Kidney glomerular epithelial cell (primary cell): ENCODE data around the gene GSTP1.
A peak's percentile ranks its signal among the peaks of the same experiment; 100 is the strongest.
"Not testable (repeated sequence)": the region's sequence is repeated elsewhere in the genome, so short reads cannot be mapped to it uniquely, and the experiment has no call there.

ENCODE experiments used
- DNase-seq: peaks from one replicate; lab custom pipeline; 2025; lab: John Stamatoyannopoulos, UW

The GSTP1 gene

GRCh38 chr11:67614730-67615714, 31.4 kb downstream of the GSTP1 start:
- no peak for DNase-seq

GRCh38 chr11:67615728-67616430, 32.3 kb downstream of the GSTP1 start:
- no peak for DNase-seq

GRCh38 chr11:67616431-67617242, 33.0 kb downstream of the GSTP1 start:
- DNase-seq, result no peak

- DNase-seq, result no peak
Observed at GRCh38 chr11:67617243-67617953, 33.8 kb downstream of the GSTP1 start.

- not testable (repeated sequence) for DNase-seq
Observed at GRCh38 chr11:67618901-67619659, 35.5 kb downstream of the GSTP1 start.

- DNase-seq, result not testable (repeated sequence)
Observed at GRCh38 chr11:67619683-67620618, 36.3 kb downstream of the GSTP1 start.

- not testable (repeated sequence) for DNase-seq
Observed at GRCh38 chr11:67620621-67621020, 37.0 kb downstream of the GSTP1 start.

- not testable (repeated sequence) for DNase-seq
Observed at GRCh38 chr11:67621928-67622327, 38.3 kb downstream of the GSTP1 start.

GRCh38 chr11:67622905-67623304, 39.3 kb downstream of the GSTP1 start:
- not testable (repeated sequence) for DNase-seq

- DNase-seq, result not testable (repeated sequence)
Observed at GRCh38 chr11:67623795-67624194, 40.2 kb downstream of the GSTP1 start.

- DNase-seq, result not testable (repeated sequence)
Observed at GRCh38 chr11:67626131-67626833, 42.7 kb downstream of the GSTP1 start.

- no peak for DNase-seq
Observed at GRCh38 chr11:67626970-67627369, 43.4 kb downstream of the GSTP1 start.

- no peak for DNase-seq
Observed at GRCh38 chr11:67627441-67627811, 43.8 kb downstream of the GSTP1 start.

- DNase-seq, result no peak
Observed at GRCh38 chr11:67627812-67628624, 44.4 kb downstream of the GSTP1 start.

- no peak for DNase-seq
Observed at GRCh38 chr11:67628710-67629385, 45.2 kb downstream of the GSTP1 start.

- peak; percentile 58 for DNase-seq
Observed at GRCh38 chr11:67629386-67630227, 46.0 kb downstream of the GSTP1 start, which contains the start of gene NUDT8. TSS of gene NUDT8 (minus strand) at chr11:67629937. CDS start at chr11:67629911, 26 bp downstream.
